B cell (primary cell): ENCODE measurements around the gene DCAF6. TPM values are rescaled to one million over a fixed set of nuclear protein-coding genes. Genes with fewer than 3 reads are reported as not detected.

Source experiments
- ATAC-seq: fragments of 200-7000 bp; cut with Tn5 transposase; one replicate; pipeline ENCODE4 v1.10.0; 2021; ENCODE audit warnings: low read depth, mild to moderate bottlenecking, moderate number of reproducible peaks, moderate library complexity
- CTCF ChIA-PET: fragments of 350-600 bp; sonication (Branson Sonifier 250); formaldehyde crosslinking; loops from one replicate; lab custom pipeline; 2021; ENCODE audit warnings: antibody characterized with exemption, inconsistent platforms; lab: Charles Lee
- POLR2A ChIA-PET: fragments of 350-600 bp; sonication (Branson Sonifier 250); formaldehyde crosslinking; loops from one replicate; lab custom pipeline; 2021; ENCODE audit warnings: antibody characterized with exemption; lab: Charles Lee
- DNase-seq: peaks from one replicate; pipeline ENCODE4 v3.0.0; 2013
- H2AFZ ChIP-seq: 2 replicates; pipeline ENCODE4 v1.6.1; 2012; ENCODE audit warnings: mild to moderate bottlenecking, low read depth, low read length; ENCODE audit not compliant: insufficient read depth, poor library complexity, severe bottlenecking
- H3K27ac ChIP-seq, 2 donors: 1 replicate in 1 of 2; 2 replicates in 1 of 2; pipeline ENCODE4 v1.5.1; 2012 to 2013; ENCODE audit warnings: low read length in 2 of 2, mild to moderate bottlenecking in 2 of 2, moderate library complexity in 1 of 2
- H3K27me3 ChIP-seq, 4 experiments: fragments of 200-600 bp in 1 of 4; sonication (generic) in 1 of 4; replicated peaks in 1 of 4; 1 replicate in 2 of 4; 2 replicates in 2 of 4; pipeline versions ENCODE4 v1.6.1 to v1.7.0; 2013 to 2016; ENCODE audit warnings: low read length in 3 of 4, mild to moderate bottlenecking in 2 of 4, mixed read lengths in 1 of 4, moderate library complexity in 1 of 4; ENCODE audit not compliant: insufficient read depth in 4 of 4, control insufficient read depth in 3 of 4; ENCODE audit errors: control extremely low read depth in 1 of 4
- H3K36me3 ChIP-seq, 2 experiments: replicated peaks in 1 of 2; 1 replicate in 1 of 2; 2 replicates in 1 of 2; pipeline versions ENCODE4 v1.6.1 to v1.7.1; 2013; ENCODE audit warnings: low read length in 1 of 2; ENCODE audit not compliant: insufficient read depth in 2 of 2, control insufficient read depth in 1 of 2; ENCODE audit errors: control extremely low read depth in 1 of 2, extremely low read depth in 1 of 2
- H3K4me1 ChIP-seq, 2 donors: fragments of 200-600 bp in 1 of 2; sonication (generic) in 1 of 2; 1 replicate in 1 of 2; 2 replicates in 1 of 2; pipeline versions ENCODE4 v1.5.1 to v1.6.1; 2013 to 2017; ENCODE audit warnings: low read length in 2 of 2; ENCODE audit not compliant: control insufficient read depth in 2 of 2, insufficient read depth in 2 of 2
- H3K4me2 ChIP-seq: replicated peaks from 2 replicates; pipeline ENCODE3; 2012; ENCODE audit warnings: mild to moderate bottlenecking, low read depth, low read length; ENCODE audit not compliant: poor library complexity, severe bottlenecking
- H3K4me3 ChIP-seq, 5 experiments: fragments of 200-600 bp in 1 of 5; sonication (generic) in 1 of 5; 1 replicate in 3 of 5; 2 replicates in 2 of 5; pipeline versions ENCODE4 v1.5.1 to v1.7.0; 2011 to 2016; ENCODE audit warnings: low read length in 4 of 5, mild to moderate bottlenecking in 4 of 5, low read depth in 2 of 5, control low read depth in 1 of 5, moderate library complexity in 1 of 5; ENCODE audit not compliant: insufficient read depth in 1 of 5; ENCODE audit errors: control extremely low read depth in 1 of 5, extremely low read depth in 1 of 5
- H3K79me2 ChIP-seq: fragments of 200-600 bp; sonication (generic); one replicate; pipeline ENCODE4 v1.6.0; 2016; ENCODE audit warnings: low read length; ENCODE audit not compliant: control insufficient read depth, insufficient read depth
- H3K9ac ChIP-seq: fragments of 200-600 bp; sonication (generic); 2 replicates; pipeline ENCODE4 v1.6.1; 2017; ENCODE audit warnings: mild to moderate bottlenecking, low read length, moderate library complexity
- H3K9me3 ChIP-seq, 3 donors: one replicate each; pipeline versions ENCODE4 v1.6.1 to v1.7.1; 2013; ENCODE audit warnings: low read length in 2 of 3; ENCODE audit not compliant: control insufficient read depth in 2 of 3, insufficient read depth in 1 of 3; ENCODE audit errors: control extremely low read depth in 1 of 3
- H4K20me1 ChIP-seq: 2 replicates; pipeline ENCODE4 v1.6.0; 2012; ENCODE audit warnings: mild to moderate bottlenecking, low read length; ENCODE audit not compliant: insufficient read depth, control insufficient read depth, poor library complexity, severe bottlenecking
- H3K27ac Mint-ChIP-seq: one replicate; pipeline ENCODE4 v1.8.0; 2021; ENCODE audit warnings: mixed read lengths
- H3K27me3 Mint-ChIP-seq: one replicate; pipeline ENCODE4 v1.8.0; 2021; ENCODE audit warnings: mixed read lengths
- H3K4me1 Mint-ChIP-seq: one replicate; pipeline ENCODE4 v1.8.0; 2021; ENCODE audit warnings: mixed read lengths
- H3K4me3 Mint-ChIP-seq: one replicate; pipeline ENCODE4 v1.8.0; 2021; ENCODE audit warnings: mixed read lengths
- H3K9me3 Mint-ChIP-seq: one replicate; pipeline ENCODE4 v1.8.0; 2022; ENCODE audit warnings: mixed read lengths; ENCODE audit not compliant: insufficient read depth
- CTCF ChIP-seq: fragments of 200-600 bp; IDR thresholded peaks from one replicate; pipeline ENCODE4 v1.8.0; 2022; ENCODE audit warnings: antibody characterized with exemption, mild to moderate bottlenecking
- EZH2 ChIP-seq: IDR thresholded peaks from 2 replicates; pipeline ENCODE4 v1.6.1; 2012; ENCODE audit warnings: borderline replicate concordance, low read depth, mild to moderate bottlenecking, moderate library complexity, low read length; ENCODE audit not compliant: insufficient read depth, poor library complexity, severe bottlenecking
- WGBS: methylation state at CpG from one replicate; pipeline ENCODE4 v1.1.5; 2013; ENCODE audit warnings: missing lambda C conversion rate; ENCODE audit not compliant: insufficient coverage; 5-methylcytosine and 5-hydroxymethylcytosine counted together
- intact Hi-C: fragments of 100-400 bp; cut with micrococcal nuclease; formaldehyde crosslinking; loops from one replicate; pipeline ENCODE4 v1.10.0; 2022
- polyA plus RNA-seq: library from polyadenylated mRNA; depleted of rRNA; stranded (reverse); fragments of >200 nt; gene quantifications from 2 replicates; pipeline ENCODE4 v1.2.3, GENCODE V29; 2012
- total RNA-seq, 2 donors: library from RNA; stranded (reverse); fragments of 120-200 nt in 1 of 2; gene quantifications; 1 replicate in 1 of 2; 2 replicates in 1 of 2; pipeline versions ENCODE4 v1.2.3 to v1.2.4, GENCODE V29; 2013 to 2022

Gene DCAF6
- total and polyA plus RNA-seq, 2 donors (not counting 1 experiment from before 2014, with no cell fraction given) = 17.5 to 40.4 TPM

- Mint-ChIP-seq H3K27ac (no peak overlapping the region), H3K4me3 (no peak overlapping the region), H3K9me3 (no peaks in the 10 kb centered on the region), H3K27me3 (no peaks in the 10 kb centered on the region), H3K4me1 (peaks cover 29% of the 10 kb centered on the region)
- H3K27me3 ChIP-seq = no peaks in the 10 kb centered on the region
- CTCF ChIA-PET = no interaction called here
- H3K4me2 ChIP-seq = no peak overlapping the region
- POLR2A ChIA-PET = no interaction called here
- no peaks in the 10 kb centered on the region for H4K20me1 ChIP-seq
- H3K4me1 ChIP-seq = peaks cover 0 to under 1% of the 10 kb centered on the region in 2 donors
- TF ChIP-seq EZH2 (no peak), CTCF (no peak)
- no peak overlapping the region for H2AFZ ChIP-seq
- H3K27ac ChIP-seq = no peak overlapping the region
- no peak for DNase-seq
- H3K9me3 ChIP-seq = peaks cover 0 to 5% (median 0%) of the 10 kb centered on the region in 3 donors
- no peak for ATAC-seq
- 99% methylated on average over 7 of the region's 9 CpGs for WGBS
- intact Hi-C loops = no loop called here
- no peak overlapping the region for H3K9ac ChIP-seq
- no peaks in the 10 kb centered on the region for H3K36me3 ChIP-seq
- no peak overlapping the region for H3K4me3 ChIP-seq
- peaks cover 97% of the 10 kb centered on the region for H3K79me2 ChIP-seq
These were observed 7.1 kb downstream of the DCAF6 start for GRCh38 chr1:167943541-167943940.

GRCh38 chr1:167947733-167948132 is 11.2 kb downstream of the DCAF6 start:
- TF ChIP-seq EZH2 (no peak), CTCF (no peak)
- H3K27me3 Mint-ChIP-seq = no peaks in the 10 kb centered on the region

More at GRCh38 chr1:167947733-167948132, 11.2 kb downstream of the DCAF6 start:
- peaks cover 28% of the 10 kb centered on the region for H3K4me1 Mint-ChIP-seq
- Histone ChIP-seq H3K9ac (no peak overlapping the region), H3K4me3 (no peak overlapping the region), H2AFZ (no peak overlapping the region), H3K27ac (no peak overlapping the region), H3K36me3 (peaks cover 0 to 5% of the 10 kb centered on the region in 2 experiments), H3K27me3 (no peaks in the 10 kb centered on the region), H3K79me2 (peaks cover 84% of the 10 kb centered on the region), H4K20me1 (peaks cover 24% of the 10 kb centered on the region), H3K9me3 (peaks cover 0 to 5% (median 0%) of the 10 kb centered on the region in 3 donors), H3K4me2 (no peak overlapping the region), H3K4me1 (no peaks in the 10 kb centered on the region)
- ChIA-PET POLR2A (no interaction called here), CTCF (no interaction called here)
- DNase-seq = no peak
- no peak for ATAC-seq
- H3K9me3 Mint-ChIP-seq = no peaks in the 10 kb centered on the region
- no CpG with 5 or more reads among the region's 2 CpGs for WGBS
- H3K4me3 Mint-ChIP-seq = no peak overlapping the region
- no peak overlapping the region for H3K27ac Mint-ChIP-seq
- intact Hi-C loops = no loop called here
